ENCODE measurements around the gene ARRB1.

Gene ARRB1

DNA sequence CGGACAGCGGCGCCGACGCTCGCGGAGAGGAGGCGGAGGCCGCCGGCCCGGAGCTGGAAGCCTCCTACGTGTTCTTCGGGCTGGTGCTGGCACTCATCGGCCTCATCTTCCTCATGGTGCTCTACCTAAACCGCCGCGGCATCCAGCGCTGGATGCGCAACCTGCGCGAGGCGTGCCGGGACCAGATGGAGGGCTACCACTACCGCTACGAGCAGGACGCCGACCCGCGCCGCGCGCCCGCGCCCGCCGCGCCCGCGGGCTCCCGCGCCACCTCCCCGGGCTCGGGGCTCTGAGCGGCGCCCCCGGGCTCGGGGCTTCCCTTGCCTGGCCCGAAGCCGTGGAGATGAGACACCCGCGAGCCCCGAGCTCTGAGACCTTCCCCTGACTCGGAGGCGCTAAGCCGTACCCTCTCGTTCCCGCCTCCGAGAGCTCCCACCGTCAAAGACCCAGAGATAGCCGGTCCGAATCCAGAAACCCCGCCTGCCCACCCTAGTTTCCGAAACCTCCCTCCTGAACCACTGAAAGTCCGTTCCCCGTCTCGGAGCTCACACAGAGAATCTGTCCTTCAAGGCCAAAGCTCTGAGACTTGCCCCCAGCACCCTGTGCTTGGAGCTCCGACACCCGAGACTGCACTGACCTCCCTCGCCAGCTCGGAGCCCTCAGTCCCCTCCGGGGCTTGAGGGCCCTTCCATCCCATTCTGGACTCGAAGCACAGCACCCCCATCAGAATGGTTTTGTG lies 109.4 kb downstream of the ARRB1 start:
- TF ChIP-seq MAX (IDR thresholded peaks at IDR 0.05; ENCODE audit: low read depth, low read length), result no peak
- no peak for TF ChIP-seq CTCF (IDR thresholded peaks at IDR 0.05; ENCODE audit: low read depth, low read length)
- no peak for TF ChIP-seq MYC (IDR thresholded peaks at IDR 0.05; ENCODE audit: low read depth, low read length)
- no peak for TF ChIP-seq POLR2A (IDR thresholded peaks at IDR 0.05; ENCODE audit: extremely low read depth, insufficient read length)
- no peak for DNase-seq (ENCODE audit: low read depth)
- no peak overlapping the region for H3K4me3 ChIP-seq (ENCODE audit: low read depth, low read length)

DNA sequence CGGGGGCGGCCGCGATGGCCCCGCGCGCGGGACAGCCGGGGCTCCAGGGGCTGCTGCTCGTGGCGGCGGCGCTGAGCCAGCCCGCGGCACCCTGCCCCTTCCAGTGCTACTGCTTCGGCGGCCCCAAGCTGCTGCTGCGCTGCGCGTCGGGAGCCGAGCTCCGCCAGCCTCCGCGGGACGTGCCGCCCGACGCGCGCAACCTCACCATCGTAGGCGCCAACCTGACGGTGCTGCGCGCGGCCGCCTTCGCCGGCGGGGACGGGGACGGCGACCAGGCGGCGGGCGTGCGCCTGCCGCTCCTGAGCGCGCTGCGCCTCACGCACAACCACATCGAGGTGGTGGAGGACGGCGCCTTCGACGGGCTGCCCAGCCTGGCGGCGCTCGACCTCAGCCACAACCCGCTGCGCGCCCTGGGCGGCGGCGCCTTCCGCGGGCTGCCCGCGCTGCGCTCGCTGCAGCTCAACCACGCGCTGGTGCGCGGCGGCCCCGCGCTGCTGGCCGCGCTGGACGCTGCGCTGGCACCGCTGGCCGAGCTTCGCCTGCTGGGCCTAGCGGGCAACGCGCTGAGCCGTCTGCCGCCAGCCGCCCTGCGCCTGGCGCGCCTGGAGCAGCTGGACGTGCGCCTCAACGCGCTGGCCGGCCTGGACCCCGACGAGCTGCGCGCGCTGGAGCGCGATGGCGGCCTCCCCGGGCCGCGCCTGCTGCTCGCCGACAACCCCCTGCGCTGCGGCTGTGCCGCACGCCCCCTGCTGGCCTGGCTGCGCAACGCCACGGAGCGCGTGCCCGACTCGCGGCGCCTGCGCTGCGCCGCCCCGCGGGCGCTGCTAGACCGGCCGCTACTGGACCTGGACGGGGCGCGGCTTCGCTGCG lies 110.2 kb downstream of the ARRB1 start:
- peak; percentile 82 for DNase-seq (ENCODE audit: low read depth)
- TF ChIP-seq MYC (IDR thresholded peaks at IDR 0.05; ENCODE audit: low read depth, low read length) (no peak), POLR2A (IDR thresholded peaks at IDR 0.05; ENCODE audit: extremely low read depth, insufficient read length) (no peak), MAX (IDR thresholded peaks at IDR 0.05; ENCODE audit: low read depth, low read length) (no peak), CTCF (IDR thresholded peaks at IDR 0.05; ENCODE audit: low read depth, low read length) (peak; percentile 53)
- H3K4me3 ChIP-seq (ENCODE audit: low read depth, low read length), result no peak overlapping the region

- TF ChIP-seq MAX (IDR thresholded peaks at IDR 0.05; ENCODE audit: low read depth, low read length) (no peak), CTCF (IDR thresholded peaks at IDR 0.05; ENCODE audit: low read depth, low read length) (no peak), MYC (IDR thresholded peaks at IDR 0.05; ENCODE audit: low read depth, low read length) (no peak), POLR2A (IDR thresholded peaks at IDR 0.05; ENCODE audit: extremely low read depth, insufficient read length) (no peak)
- no peak for DNase-seq (ENCODE audit: low read depth)
- H3K4me3 ChIP-seq (ENCODE audit: low read depth, low read length), result no peak within 1 kb of the TSS
Measured at GRCh38 chr11:75240311-75241035, 111.0 kb downstream of the ARRB1 start, which contains the start of gene TPBGL. Gene TPBGL, plus strand, starts transcription at chr11:75240774. Its CDS starts 276 bp downstream, at chr11:75241050.

- no peak for DNase-seq (ENCODE audit: low read depth)
- TF ChIP-seq POLR2A (IDR thresholded peaks at IDR 0.05; ENCODE audit: extremely low read depth, insufficient read length), result no peak
- TF ChIP-seq MYC (IDR thresholded peaks at IDR 0.05; ENCODE audit: low read depth, low read length), result no peak
- TF ChIP-seq MAX (IDR thresholded peaks at IDR 0.05; ENCODE audit: low read depth, low read length), result no peak
- no peak for TF ChIP-seq CTCF (IDR thresholded peaks at IDR 0.05; ENCODE audit: low read depth, low read length)
- no peak overlapping the region for H3K4me3 ChIP-seq (ENCODE audit: low read depth, low read length)
Measured at GRCh38 chr11:75239531-75240290, 111.8 kb downstream of the ARRB1 start.
